CD14-positive monocyte (primary cell): ENCODE data around the gene PPP3CA. TPM values are rescaled to one million over a fixed set of nuclear protein-coding genes. Genes with fewer than 3 reads are reported as not detected.

ENCODE experiments used
- DNase-seq, 3 donors: peaks; one replicate each; pipeline ENCODE4 v3.0.0-alpha.2; 2011 to 2022
- H2AFZ ChIP-seq: 2 replicates; pipeline ENCODE4 v1.6.0; 2012; ENCODE audit warnings: mild to moderate bottlenecking, low read depth, low read length, inconsistent platforms; ENCODE audit not compliant: insufficient read depth, poor library complexity, severe bottlenecking
- H3K27ac ChIP-seq, 2 donors: 1 replicate in 1 of 2; 2 replicates in 1 of 2; pipeline ENCODE4 v1.5.1; 2012 to 2013; ENCODE audit warnings: low read length in 2 of 2, control low read depth in 1 of 2, inconsistent platforms in 1 of 2, low read depth in 1 of 2, mild to moderate bottlenecking in 1 of 2
- H3K27me3 ChIP-seq, 2 donors: one replicate each; pipeline versions ENCODE4 v1.6.0 to v1.6.1; 2011 to 2013; ENCODE audit warnings: low read length in 2 of 2; ENCODE audit not compliant: control insufficient read depth in 2 of 2, insufficient read depth in 2 of 2
- H3K36me3 ChIP-seq, 2 donors: replicated peaks in 1 of 2; 1 replicate in 1 of 2; 2 replicates in 1 of 2; pipeline versions ENCODE4 v1.5.1 to v1.6.1; 2012 to 2013; ENCODE audit warnings: low read length in 2 of 2, control low read depth in 1 of 2, inconsistent platforms in 1 of 2, mild to moderate bottlenecking in 1 of 2; ENCODE audit not compliant: insufficient read depth in 2 of 2, control insufficient read depth in 1 of 2
- H3K4me1 ChIP-seq, 2 donors: 1 replicate in 1 of 2; 2 replicates in 1 of 2; pipeline versions ENCODE4 v1.5.1 to v1.6.1; 2012 to 2013; ENCODE audit warnings: low read length in 2 of 2, control low read depth in 1 of 2, inconsistent platforms in 1 of 2, mild to moderate bottlenecking in 1 of 2, moderate library complexity in 1 of 2; ENCODE audit not compliant: insufficient read depth in 2 of 2, control insufficient read depth in 1 of 2
- H3K4me2 ChIP-seq: replicated peaks from 2 replicates; pipeline ENCODE3; 2012; ENCODE audit warnings: low read length, moderate library complexity, mild to moderate bottlenecking; ENCODE audit not compliant: poor library complexity, severe bottlenecking; ENCODE audit errors: extremely low read depth
- H3K4me3 ChIP-seq, 3 experiments: fragments of 200-600 bp in 1 of 3; sonication (generic) in 1 of 3; replicated peaks in 1 of 3; 1 replicate in 2 of 3; 2 replicates in 1 of 3; pipeline ENCODE4 v1.5.1; 2011 to 2013; ENCODE audit warnings: low read length in 3 of 3, mild to moderate bottlenecking in 3 of 3, control low read depth in 2 of 3, low read depth in 2 of 3, inconsistent platforms in 1 of 3, moderate library complexity in 1 of 3
- H3K79me2 ChIP-seq: 2 replicates; pipeline ENCODE4 v1.6.0; 2012; ENCODE audit warnings: mild to moderate bottlenecking, control low read depth, inconsistent platforms, low read length, moderate library complexity; ENCODE audit not compliant: insufficient read depth
- H3K9ac ChIP-seq: 2 replicates; pipeline ENCODE4 v1.6.0; 2017; ENCODE audit warnings: low read length, mild to moderate bottlenecking; ENCODE audit not compliant: insufficient read depth, poor library complexity, severe bottlenecking
- H3K9me3 ChIP-seq, 2 donors: replicated peaks in 1 of 2; 1 replicate in 1 of 2; 2 replicates in 1 of 2; pipeline versions ENCODE4 v1.5.1 to v1.6.1; 2012 to 2013; ENCODE audit warnings: low read length in 2 of 2, control low read depth in 1 of 2; ENCODE audit not compliant: control insufficient read depth in 1 of 2, insufficient read depth in 1 of 2
- H4K20me1 ChIP-seq: 2 replicates; pipeline ENCODE4 v1.6.0; 2012; ENCODE audit warnings: mild to moderate bottlenecking, low read length, control low read depth, moderate library complexity; ENCODE audit not compliant: insufficient read depth
- H3K27ac Mint-ChIP-seq, 7 donors: one replicate each; pipeline ENCODE4 v1.8.0; 2020; ENCODE audit warnings: mild to moderate bottlenecking in 7 of 7, mixed read lengths in 7 of 7, moderate library complexity in 6 of 7, inconsistent platforms in 2 of 7
- H3K27me3 Mint-ChIP-seq, 3 donors: one replicate each; pipeline ENCODE4 v1.8.0; 2021 to 2022; ENCODE audit warnings: low read depth in 3 of 3, mild to moderate bottlenecking in 3 of 3, mixed read lengths in 3 of 3, moderate library complexity in 3 of 3, inconsistent platforms in 1 of 3
- H3K36me3 Mint-ChIP-seq, 2 donors: one replicate each; pipeline ENCODE4 v1.8.0; 2020; ENCODE audit warnings: mixed read lengths in 2 of 2, inconsistent platforms in 1 of 2, mild to moderate bottlenecking in 1 of 2
- H3K4me1 Mint-ChIP-seq: one replicate; pipeline ENCODE4 v1.8.0; 2020; ENCODE audit warnings: mild to moderate bottlenecking, mixed read lengths
- H3K4me3 Mint-ChIP-seq, 2 donors: one replicate each; pipeline ENCODE4 v1.8.0; 2020; ENCODE audit warnings: mild to moderate bottlenecking in 2 of 2, mixed read lengths in 2 of 2, moderate library complexity in 1 of 2
- H3K9me3 Mint-ChIP-seq, 7 donors: one replicate each; pipeline ENCODE4 v1.8.0; 2020 to 2022; ENCODE audit warnings: mixed read lengths in 7 of 7, mild to moderate bottlenecking in 6 of 7, moderate library complexity in 6 of 7, inconsistent platforms in 2 of 7
- intact Hi-C, 2 donors: fragments of 100-400 bp; cut with micrococcal nuclease; formaldehyde crosslinking; loops; one replicate each; pipeline versions ENCODE4 v1.15.0 to v1.15.1; 2023
- polyA plus RNA-seq, 3 donors: library from polyadenylated mRNA; depleted of rRNA in 1 of 3; unstranded in 2 of 3; stranded (reverse) in 1 of 3; fragments of 300-500 nt in 2 of 3; fragments of >200 nt in 1 of 3; fragmentation: Illumina TruSeq in 2 of 3; gene quantifications; 1 replicate in 2 of 3; 2 replicates in 1 of 3; pipeline ENCODE4 v1.2.3, GENCODE V29; 2012 to 2021
- TF ChIP-seq, protein P1 (sequence below): fragments of 200-600 bp; IDR thresholded peaks from one replicate; pipeline ENCODE4 v1.8.0; 2022; ENCODE audit warnings: antibody characterized with exemption, mild to moderate bottlenecking

Gene PPP3CA
- polyA plus RNA-seq, 3 donors: 5.1 to 9.7 (median 8.9) TPM

DNA sequence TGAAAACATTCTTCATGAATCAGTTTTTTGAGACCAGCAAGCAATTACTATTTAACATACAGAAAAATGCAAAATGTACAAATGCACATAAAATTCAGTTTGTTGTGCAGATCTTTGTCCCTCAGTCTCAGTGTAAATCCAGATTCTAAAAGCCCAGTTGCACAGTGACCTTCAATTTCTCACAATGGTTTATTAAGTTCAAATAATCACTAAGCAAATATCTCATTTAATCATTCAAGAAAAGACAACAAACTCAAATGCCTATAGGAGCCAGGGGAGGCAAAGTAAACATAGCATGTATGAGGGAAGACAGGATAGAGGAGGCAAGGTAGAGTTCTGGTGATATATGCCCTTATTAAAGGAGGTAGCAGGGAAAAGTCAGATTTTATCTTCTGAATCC is 82.8 kb downstream of the PPP3CA start:
- H2AFZ ChIP-seq: no peak overlapping the region
- no peaks in the 10 kb centered on the region for H3K9me3 ChIP-seq
- H3K36me3 ChIP-seq: no peaks in the 10 kb centered on the region
- TF ChIP-seq, protein P1, sequence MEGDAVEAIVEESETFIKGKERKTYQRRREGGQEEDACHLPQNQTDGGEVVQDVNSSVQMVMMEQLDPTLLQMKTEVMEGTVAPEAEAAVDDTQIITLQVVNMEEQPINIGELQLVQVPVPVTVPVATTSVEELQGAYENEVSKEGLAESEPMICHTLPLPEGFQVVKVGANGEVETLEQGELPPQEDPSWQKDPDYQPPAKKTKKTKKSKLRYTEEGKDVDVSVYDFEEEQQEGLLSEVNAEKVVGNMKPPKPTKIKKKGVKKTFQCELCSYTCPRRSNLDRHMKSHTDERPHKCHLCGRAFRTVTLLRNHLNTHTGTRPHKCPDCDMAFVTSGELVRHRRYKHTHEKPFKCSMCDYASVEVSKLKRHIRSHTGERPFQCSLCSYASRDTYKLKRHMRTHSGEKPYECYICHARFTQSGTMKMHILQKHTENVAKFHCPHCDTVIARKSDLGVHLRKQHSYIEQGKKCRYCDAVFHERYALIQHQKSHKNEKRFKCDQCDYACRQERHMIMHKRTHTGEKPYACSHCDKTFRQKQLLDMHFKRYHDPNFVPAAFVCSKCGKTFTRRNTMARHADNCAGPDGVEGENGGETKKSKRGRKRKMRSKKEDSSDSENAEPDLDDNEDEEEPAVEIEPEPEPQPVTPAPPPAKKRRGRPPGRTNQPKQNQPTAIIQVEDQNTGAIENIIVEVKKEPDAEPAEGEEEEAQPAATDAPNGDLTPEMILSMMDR: no peak
- peaks cover 86% of the 10 kb centered on the region for H3K79me2 ChIP-seq
- peak overlapping the region in 2 of 7 donors; percentile 15 to 45 for H3K27ac Mint-ChIP-seq
- no peak overlapping the region for H3K4me2 ChIP-seq
- no peak overlapping the region for H3K4me3 Mint-ChIP-seq
- no peaks in the 10 kb centered on the region for H3K27me3 ChIP-seq
- H3K4me1 ChIP-seq: no peaks in the 10 kb centered on the region
- DNase-seq: no peak
- H4K20me1 ChIP-seq: peaks cover 99% of the 10 kb centered on the region
- H3K4me3 ChIP-seq: no peak overlapping the region
- H3K27me3 Mint-ChIP-seq: no peaks in the 10 kb centered on the region
- H3K9ac ChIP-seq: no peak overlapping the region
- H3K27ac ChIP-seq: no peak overlapping the region
- peaks cover 10% of the 10 kb centered on the region for H3K4me1 Mint-ChIP-seq
- intact Hi-C loops: no loop called here
- H3K36me3 Mint-ChIP-seq: peaks cover 0 to 2% of the 10 kb centered on the region in 2 donors
- no peaks in the 10 kb centered on the region for H3K9me3 Mint-ChIP-seq

DNA sequence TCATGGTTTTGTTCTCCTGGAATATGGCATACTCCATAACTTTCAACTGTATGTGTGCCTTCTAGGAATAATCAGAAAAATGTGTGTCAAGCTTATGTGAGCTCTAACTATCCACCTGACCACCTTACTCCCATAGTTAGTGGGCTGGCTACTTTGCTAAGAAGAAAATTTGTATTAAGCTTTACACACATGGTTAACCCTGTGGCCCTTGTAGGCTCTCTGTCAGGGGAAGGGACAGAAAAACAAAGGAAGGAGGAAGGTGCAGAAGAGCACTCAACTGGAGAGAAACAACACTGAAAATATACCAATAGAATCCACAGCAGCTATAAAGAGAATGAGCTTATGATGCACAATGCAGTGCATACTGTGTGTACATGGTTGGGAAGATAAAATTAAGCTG is 84.6 kb downstream of the PPP3CA start:
- H3K4me1 ChIP-seq: peaks cover 6 to 10% of the 10 kb centered on the region in 2 donors
- no peak overlapping the region for H2AFZ ChIP-seq
- H3K4me3 ChIP-seq: no peak overlapping the region
- H3K27me3 Mint-ChIP-seq: peaks cover 0 to 2% (median 0%) of the 10 kb centered on the region in 3 donors
- H3K9me3 ChIP-seq: no peaks in the 10 kb centered on the region
- H3K79me2 ChIP-seq: peaks cover 87% of the 10 kb centered on the region
- no peak overlapping the region for H3K9ac ChIP-seq
- H3K4me2 ChIP-seq: no peak overlapping the region
- H4K20me1 ChIP-seq: peaks cover 99% of the 10 kb centered on the region
- no peaks in the 10 kb centered on the region for H3K36me3 ChIP-seq
- TF ChIP-seq, protein P1: no peak
- H3K9me3 Mint-ChIP-seq: no peaks in the 10 kb centered on the region
- intact Hi-C loops: no loop called here
- H3K36me3 Mint-ChIP-seq: peaks cover 0 to 2% of the 10 kb centered on the region in 2 donors
- no peaks in the 10 kb centered on the region for H3K27me3 ChIP-seq
- peaks cover 21% of the 10 kb centered on the region for H3K4me1 Mint-ChIP-seq
- H3K27ac Mint-ChIP-seq: peak overlapping the region in 1 of 7 donors; percentile 42
- DNase-seq: no peak
- H3K27ac ChIP-seq: no peak overlapping the region
- H3K4me3 Mint-ChIP-seq: no peak overlapping the region
